WTC11 (cell line): ENCODE measurements around the gene PDCD1. TPM values are rescaled to one million over a fixed set of nuclear protein-coding genes. Genes with fewer than 3 reads are reported as not detected.
A peak's percentile ranks its signal among the peaks of the same experiment; 100 is the strongest.

Experiments
- ATAC-seq: fragments of 200-7000 bp; cut with Tn5 transposase; 2 replicates; pipeline ENCODE4 v1.10.0; 2021; ENCODE audit warnings: mild to moderate bottlenecking, moderate library complexity
- CTCF ChIA-PET: fragments of 300-600 bp; sonication (Branson Sonifier 250); formaldehyde crosslinking; loops from one replicate; lab custom pipeline; 2021; ENCODE audit warnings: antibody characterized with exemption; lab: Charles Lee
- POLR2A ChIA-PET: fragments of 350-600 bp; sonication (Branson Sonifier 250); formaldehyde crosslinking; loops from one replicate; lab custom pipeline; 2021; ENCODE audit warnings: antibody characterized with exemption; lab: Charles Lee
- DNase-seq: peaks from one replicate; pipeline ENCODE4 v3.0.0; 2021; ENCODE audit warnings: low spot score
- H3K27ac Mint-ChIP-seq: 2 replicates; pipeline ENCODE4 v1.8.0; 2021; ENCODE audit warnings: mixed read lengths
- H3K27me3 Mint-ChIP-seq: 2 replicates; pipeline ENCODE4 v1.8.0; 2021; ENCODE audit warnings: low read depth, mild to moderate bottlenecking, moderate library complexity, mixed read lengths
- H3K36me3 Mint-ChIP-seq: 2 replicates; pipeline ENCODE4 v1.8.0; 2021; ENCODE audit warnings: mixed read lengths
- H3K4me1 Mint-ChIP-seq: 2 replicates; pipeline ENCODE4 v1.8.0; 2022; ENCODE audit warnings: mixed read lengths
- H3K4me3 Mint-ChIP-seq: 2 replicates; pipeline ENCODE4 v1.8.0; 2021; ENCODE audit warnings: mild to moderate bottlenecking, moderate library complexity, mixed read lengths
- H3K9me3 Mint-ChIP-seq: 2 replicates; pipeline ENCODE4 v1.8.0; 2021; ENCODE audit warnings: mixed read lengths
- CBFB ChIP-seq: sonication (generic); formaldehyde crosslinking; IDR thresholded peaks from 2 replicates; pipeline ENCODE4 v1.8.1; 2022; ENCODE audit warnings: mild to moderate bottlenecking, low read depth, missing genetic modification reagents
- EMX1 ChIP-seq: fragments of 250-450 bp; sonication (Bioruptor Pico); IDR thresholded peaks from 2 replicates; pipeline ENCODE4 v1.8.0; 2021; ENCODE audit warnings: mild to moderate bottlenecking
- ETV6 ChIP-seq: sonication (generic); formaldehyde crosslinking; IDR thresholded peaks from 2 replicates; pipeline ENCODE4 v1.8.1; 2022; ENCODE audit warnings: mild to moderate bottlenecking, missing genetic modification reagents
- GABPB1 ChIP-seq: sonication (generic); formaldehyde crosslinking; IDR thresholded peaks from 2 replicates; pipeline ENCODE4 v1.8.1; 2023; ENCODE audit warnings: mild to moderate bottlenecking, missing genetic modification reagents
- NFYB ChIP-seq: sonication (generic); formaldehyde crosslinking; conservative IDR thresholded peaks from 2 replicates; pipeline ENCODE4 v1.8.0; 2022; ENCODE audit warnings: low read depth, missing genetic modification reagents
- NR2C2 ChIP-seq: sonication (generic); formaldehyde crosslinking; IDR thresholded peaks from 2 replicates; pipeline ENCODE4 v1.8.0; 2022; ENCODE audit warnings: mild to moderate bottlenecking, missing genetic modification reagents
- TEAD1 ChIP-seq: sonication (generic); formaldehyde crosslinking; IDR thresholded peaks from 2 replicates; pipeline ENCODE4 v1.8.0; 2022; ENCODE audit warnings: mild to moderate bottlenecking, missing genetic modification reagents
- TP53 ChIP-seq: sonication (generic); formaldehyde crosslinking; IDR thresholded peaks from 2 replicates; pipeline ENCODE4 v1.8.1; 2023; ENCODE audit warnings: mild to moderate bottlenecking, missing genetic modification reagents
- ZBTB21 ChIP-seq: sonication (generic); formaldehyde crosslinking; IDR thresholded peaks from 2 replicates; pipeline ENCODE4 v1.8.1; 2023; ENCODE audit warnings: mild to moderate bottlenecking, missing genetic modification reagents, borderline replicate concordance
- ZNF232 ChIP-seq: sonication (generic); formaldehyde crosslinking; IDR thresholded peaks from 2 replicates; pipeline ENCODE4 v1.8.0; 2022; ENCODE audit warnings: mild to moderate bottlenecking, missing genetic modification reagents
- total RNA-seq: library from RNA; stranded (reverse); gene quantifications from 3 replicates; pipeline ENCODE4 v1.2.3, GENCODE V29; 2021
- TF ChIP-seq, protein P1 (sequence below): sonication (generic); formaldehyde crosslinking; IDR thresholded peaks from 2 replicates; pipeline ENCODE4 v1.8.1; 2022; ENCODE audit warnings: low read depth, mild to moderate bottlenecking, moderate library complexity, missing genetic modification reagents, borderline replicate concordance
- TF ChIP-seq, protein P2 (sequence below): fragments of 250-450 bp; sonication (Bioruptor Pico); IDR thresholded peaks from 2 replicates; pipeline ENCODE4 v1.9.0; 2021; ENCODE audit warnings: moderate library complexity, mild to moderate bottlenecking, inconsistent platforms, borderline replicate concordance
- TF ChIP-seq, protein P3 (sequence below): sonication (generic); formaldehyde crosslinking; IDR thresholded peaks from 2 replicates; pipeline ENCODE4 v1.8.0; 2023; ENCODE audit warnings: mild to moderate bottlenecking, missing genetic modification reagents
- TF ChIP-seq, protein P4 (sequence below): sonication (generic); formaldehyde crosslinking; IDR thresholded peaks from 2 replicates; pipeline ENCODE4 v1.8.0; 2022; ENCODE audit warnings: mild to moderate bottlenecking, missing genetic modification reagents
- TF ChIP-seq, protein P5 (sequence below): sonication (generic); formaldehyde crosslinking; IDR thresholded peaks from 2 replicates; pipeline ENCODE4 v1.8.0; 2022; ENCODE audit warnings: mild to moderate bottlenecking, missing genetic modification reagents
- TF ChIP-seq, protein P6 (sequence below): sonication (generic); formaldehyde crosslinking; IDR thresholded peaks from 2 replicates; pipeline ENCODE4 v1.8.1; 2023; ENCODE audit warnings: mild to moderate bottlenecking, missing genetic modification reagents, moderate library complexity
- TF ChIP-seq, protein P7 (sequence below): sonication (generic); formaldehyde crosslinking; IDR thresholded peaks from 2 replicates; pipeline ENCODE4 v1.8.1; 2023; ENCODE audit warnings: mild to moderate bottlenecking, missing genetic modification reagents, moderate library complexity
- TF ChIP-seq, protein P8 (sequence below): sonication (generic); formaldehyde crosslinking; IDR thresholded peaks from 2 replicates; pipeline ENCODE4 v1.8.1; 2022; ENCODE audit warnings: mild to moderate bottlenecking, moderate library complexity, missing genetic modification reagents

The PDCD1 gene
- total RNA-seq, 1 experiment from 2014 or later, result 0.52 TPM

DNA sequence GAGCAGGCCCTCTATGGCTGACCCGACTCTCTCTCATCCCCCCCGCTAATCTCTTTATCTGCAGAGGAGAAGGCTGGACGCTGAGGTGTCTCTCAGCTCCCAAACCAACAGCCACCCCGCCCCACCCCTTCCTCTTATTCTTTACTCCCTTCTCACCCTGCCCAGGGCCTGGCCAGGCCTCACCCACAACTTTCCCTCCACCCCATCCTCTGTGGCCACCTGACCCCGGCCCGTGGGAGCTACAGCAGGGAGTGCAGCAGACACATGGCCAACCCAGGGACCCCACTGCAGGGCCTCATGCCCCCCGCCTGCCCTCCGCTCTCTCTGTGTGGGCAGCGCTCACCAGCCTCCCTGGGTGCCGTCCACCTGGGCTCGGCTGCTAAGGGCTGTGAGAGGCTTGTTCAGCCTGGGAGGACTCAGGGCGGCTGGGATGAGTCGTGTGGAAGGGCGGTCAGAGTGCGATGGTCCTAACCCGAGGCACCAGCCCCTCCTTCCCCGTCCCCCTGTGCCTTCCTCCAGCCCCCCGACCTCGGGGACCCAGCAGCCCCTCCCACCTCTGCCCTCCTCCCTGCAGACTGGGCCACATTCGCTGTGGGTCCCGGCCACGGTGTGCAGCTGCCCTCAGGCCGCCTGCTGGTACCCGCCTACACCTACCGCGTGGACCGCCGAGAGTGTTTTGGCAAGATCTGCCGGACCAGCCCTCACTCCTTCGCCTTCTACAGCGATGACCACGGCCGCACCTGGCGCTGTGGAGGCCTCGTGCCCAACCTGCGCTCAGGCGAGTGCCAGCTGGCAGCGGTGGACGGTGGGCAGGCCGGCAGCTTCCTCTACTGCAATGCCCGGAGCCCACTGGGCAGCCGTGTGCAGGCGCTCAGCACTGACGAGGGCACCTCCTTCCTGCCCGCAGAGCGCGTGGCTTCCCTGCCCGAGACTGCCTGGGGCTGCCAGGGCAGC, 42.9 kb downstream of the PDCD1 start:
- POLR2A ChIA-PET, result no interaction called here
- ATAC-seq (no peak), DNase-seq (no peak)
- Mint-ChIP-seq H3K4me1 (no peaks in the 10 kb centered on the region), H3K9me3 (no peaks in the 10 kb centered on the region), H3K27me3 (no peaks in the 10 kb centered on the region), H3K4me3 (no peak overlapping the region), H3K36me3 (no peaks in the 10 kb centered on the region), H3K27ac (no peak overlapping the region)
- TF ChIP-seq EMX1 (no peak), ZNF232 (CRISPR knock-in tag) (no peak)
- TF ChIP-seq, protein P1, sequence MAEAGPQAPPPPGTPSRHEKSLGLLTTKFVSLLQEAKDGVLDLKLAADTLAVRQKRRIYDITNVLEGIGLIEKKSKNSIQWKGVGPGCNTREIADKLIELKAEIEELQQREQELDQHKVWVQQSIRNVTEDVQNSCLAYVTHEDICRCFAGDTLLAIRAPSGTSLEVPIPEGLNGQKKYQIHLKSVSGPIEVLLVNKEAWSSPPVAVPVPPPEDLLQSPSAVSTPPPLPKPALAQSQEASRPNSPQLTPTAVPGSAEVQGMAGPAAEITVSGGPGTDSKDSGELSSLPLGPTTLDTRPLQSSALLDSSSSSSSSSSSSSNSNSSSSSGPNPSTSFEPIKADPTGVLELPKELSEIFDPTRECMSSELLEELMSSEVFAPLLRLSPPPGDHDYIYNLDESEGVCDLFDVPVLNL (CRISPR knock-in tag), result 0 out of 2 replicates have a peak, but pooled peaks have one; percentile 26
- CTCF ChIA-PET, result no interaction called here

DNA sequence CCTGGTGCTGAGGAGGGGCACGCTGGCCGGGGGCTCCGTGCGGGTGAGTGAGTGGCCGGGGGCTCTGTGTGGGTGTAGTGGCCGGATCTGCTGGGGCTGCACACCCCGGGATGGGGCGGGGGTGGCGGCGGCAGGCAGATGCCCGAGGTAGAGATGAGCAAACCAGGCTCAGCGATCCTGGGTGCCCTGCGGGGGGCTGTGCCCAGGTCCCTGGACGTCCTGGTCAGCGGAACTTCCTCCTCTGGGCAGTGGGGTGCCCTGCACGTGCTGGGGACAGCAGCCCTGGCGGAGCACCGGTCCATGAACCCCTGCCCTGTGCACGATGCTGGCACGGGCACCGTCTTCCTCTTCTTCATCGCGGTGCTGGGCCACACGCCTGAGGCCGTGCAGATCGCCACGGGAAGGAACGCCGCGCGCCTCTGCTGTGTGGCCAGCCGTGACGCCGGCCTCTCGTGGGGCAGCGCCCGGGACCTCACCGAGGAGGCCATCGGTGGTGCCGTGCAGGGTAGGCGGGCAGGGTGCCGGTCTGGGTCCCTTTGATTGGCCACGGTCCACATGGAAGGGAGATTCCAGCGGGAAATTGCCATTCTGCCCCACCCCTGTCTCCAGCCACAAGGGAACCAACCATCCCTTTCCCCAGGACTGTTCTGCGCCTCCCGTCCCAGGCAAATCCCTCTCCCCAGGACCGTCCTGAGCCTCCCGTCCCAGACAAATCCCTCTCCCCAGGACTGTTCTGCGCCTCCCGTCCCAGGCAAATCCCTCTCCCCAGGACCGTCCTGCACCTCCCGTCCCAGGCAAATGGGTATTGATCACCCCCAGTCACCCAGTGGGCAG, 43.8 kb downstream of the PDCD1 start:
- H3K4me3 Mint-ChIP-seq, result no peak overlapping the region
- H3K27ac Mint-ChIP-seq, result no peak overlapping the region
- H3K9me3 Mint-ChIP-seq, result no peaks in the 10 kb centered on the region
- DNase-seq, result no peak
- ChIA-PET CTCF (no interaction called here), POLR2A (no interaction called here)
- H3K36me3 Mint-ChIP-seq, result no peaks in the 10 kb centered on the region
- ATAC-seq, result peak; percentile 22
- no peaks in the 10 kb centered on the region for H3K27me3 Mint-ChIP-seq
- H3K4me1 Mint-ChIP-seq, result no peaks in the 10 kb centered on the region
- TF ChIP-seq TEAD1 (CRISPR knock-in tag), result no peak
- TF ChIP-seq, protein P2, sequence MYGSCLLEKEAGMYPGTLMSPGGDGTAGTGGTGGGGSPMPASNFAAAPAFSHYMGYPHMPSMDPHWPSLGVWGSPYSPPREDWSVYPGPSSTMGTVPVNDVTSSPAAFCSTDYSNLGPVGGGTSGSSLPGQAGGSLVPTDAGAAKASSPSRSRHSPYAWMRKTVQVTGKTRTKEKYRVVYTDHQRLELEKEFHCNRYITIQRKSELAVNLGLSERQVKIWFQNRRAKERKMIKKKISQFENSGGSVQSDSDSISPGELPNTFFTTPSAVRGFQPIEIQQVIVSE (CRISPR knock-in tag), result no peak
- no peak for TF ChIP-seq CBFB (CRISPR knock-in tag)
- TF ChIP-seq, protein P3, sequence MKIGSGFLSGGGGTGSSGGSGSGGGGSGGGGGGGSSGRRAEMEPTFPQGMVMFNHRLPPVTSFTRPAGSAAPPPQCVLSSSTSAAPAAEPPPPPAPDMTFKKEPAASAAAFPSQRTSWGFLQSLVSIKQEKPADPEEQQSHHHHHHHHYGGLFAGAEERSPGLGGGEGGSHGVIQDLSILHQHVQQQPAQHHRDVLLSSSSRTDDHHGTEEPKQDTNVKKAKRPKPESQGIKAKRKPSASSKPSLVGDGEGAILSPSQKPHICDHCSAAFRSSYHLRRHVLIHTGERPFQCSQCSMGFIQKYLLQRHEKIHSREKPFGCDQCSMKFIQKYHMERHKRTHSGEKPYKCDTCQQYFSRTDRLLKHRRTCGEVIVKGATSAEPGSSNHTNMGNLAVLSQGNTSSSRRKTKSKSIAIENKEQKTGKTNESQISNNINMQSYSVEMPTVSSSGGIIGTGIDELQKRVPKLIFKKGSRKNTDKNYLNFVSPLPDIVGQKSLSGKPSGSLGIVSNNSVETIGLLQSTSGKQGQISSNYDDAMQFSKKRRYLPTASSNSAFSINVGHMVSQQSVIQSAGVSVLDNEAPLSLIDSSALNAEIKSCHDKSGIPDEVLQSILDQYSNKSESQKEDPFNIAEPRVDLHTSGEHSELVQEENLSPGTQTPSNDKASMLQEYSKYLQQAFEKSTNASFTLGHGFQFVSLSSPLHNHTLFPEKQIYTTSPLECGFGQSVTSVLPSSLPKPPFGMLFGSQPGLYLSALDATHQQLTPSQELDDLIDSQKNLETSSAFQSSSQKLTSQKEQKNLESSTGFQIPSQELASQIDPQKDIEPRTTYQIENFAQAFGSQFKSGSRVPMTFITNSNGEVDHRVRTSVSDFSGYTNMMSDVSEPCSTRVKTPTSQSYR (CRISPR knock-in tag), result no peak
- TF ChIP-seq, protein P4, sequence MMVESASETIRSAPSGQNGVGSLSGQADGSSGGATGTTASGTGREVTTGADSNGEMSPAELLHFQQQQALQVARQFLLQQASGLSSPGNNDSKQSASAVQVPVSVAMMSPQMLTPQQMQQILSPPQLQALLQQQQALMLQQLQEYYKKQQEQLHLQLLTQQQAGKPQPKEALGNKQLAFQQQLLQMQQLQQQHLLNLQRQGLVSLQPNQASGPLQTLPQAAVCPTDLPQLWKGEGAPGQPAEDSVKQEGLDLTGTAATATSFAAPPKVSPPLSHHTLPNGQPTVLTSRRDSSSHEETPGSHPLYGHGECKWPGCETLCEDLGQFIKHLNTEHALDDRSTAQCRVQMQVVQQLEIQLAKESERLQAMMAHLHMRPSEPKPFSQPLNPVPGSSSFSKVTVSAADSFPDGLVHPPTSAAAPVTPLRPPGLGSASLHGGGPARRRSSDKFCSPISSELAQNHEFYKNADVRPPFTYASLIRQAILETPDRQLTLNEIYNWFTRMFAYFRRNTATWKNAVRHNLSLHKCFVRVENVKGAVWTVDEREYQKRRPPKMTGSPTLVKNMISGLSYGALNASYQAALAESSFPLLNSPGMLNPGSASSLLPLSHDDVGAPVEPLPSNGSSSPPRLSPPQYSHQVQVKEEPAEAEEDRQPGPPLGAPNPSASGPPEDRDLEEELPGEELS (CRISPR knock-in tag), result no peak
- TF ChIP-seq, protein P5, sequence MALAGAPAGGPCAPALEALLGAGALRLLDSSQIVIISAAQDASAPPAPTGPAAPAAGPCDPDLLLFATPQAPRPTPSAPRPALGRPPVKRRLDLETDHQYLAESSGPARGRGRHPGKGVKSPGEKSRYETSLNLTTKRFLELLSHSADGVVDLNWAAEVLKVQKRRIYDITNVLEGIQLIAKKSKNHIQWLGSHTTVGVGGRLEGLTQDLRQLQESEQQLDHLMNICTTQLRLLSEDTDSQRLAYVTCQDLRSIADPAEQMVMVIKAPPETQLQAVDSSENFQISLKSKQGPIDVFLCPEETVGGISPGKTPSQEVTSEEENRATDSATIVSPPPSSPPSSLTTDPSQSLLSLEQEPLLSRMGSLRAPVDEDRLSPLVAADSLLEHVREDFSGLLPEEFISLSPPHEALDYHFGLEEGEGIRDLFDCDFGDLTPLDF (CRISPR knock-in tag), result no peak
- TF ChIP-seq TP53 (CRISPR knock-in tag), result no peak

DNA sequence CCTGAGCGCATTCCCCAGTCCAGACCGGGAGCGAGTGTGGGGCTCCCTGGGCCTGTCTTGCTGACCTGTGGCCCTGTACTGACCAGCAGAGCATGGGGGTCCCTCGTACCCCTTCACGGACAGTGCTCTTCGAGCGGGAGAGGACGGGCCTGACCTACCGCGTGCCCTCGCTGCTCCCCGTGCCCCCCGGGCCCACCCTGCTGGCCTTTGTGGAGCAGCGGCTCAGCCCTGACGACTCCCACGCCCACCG, 44.4 kb downstream of the PDCD1 start:
- H3K4me1 Mint-ChIP-seq, result no peaks in the 10 kb centered on the region; the same call in 1 of the 2 replicates
- H3K36me3 Mint-ChIP-seq, result no peaks in the 10 kb centered on the region
- DNase-seq, result no peak
- H3K9me3 Mint-ChIP-seq, result no peaks in the 10 kb centered on the region
- no peaks in the 10 kb centered on the region for H3K27me3 Mint-ChIP-seq
- no peak overlapping the region for H3K27ac Mint-ChIP-seq
- H3K4me3 Mint-ChIP-seq, result no peak overlapping the region
- ChIA-PET CTCF (no interaction called here), POLR2A (no interaction called here)
- no peak for ATAC-seq
- TF ChIP-seq NFYB (CRISPR knock-in tag), result no peak
- TF ChIP-seq, protein P6, sequence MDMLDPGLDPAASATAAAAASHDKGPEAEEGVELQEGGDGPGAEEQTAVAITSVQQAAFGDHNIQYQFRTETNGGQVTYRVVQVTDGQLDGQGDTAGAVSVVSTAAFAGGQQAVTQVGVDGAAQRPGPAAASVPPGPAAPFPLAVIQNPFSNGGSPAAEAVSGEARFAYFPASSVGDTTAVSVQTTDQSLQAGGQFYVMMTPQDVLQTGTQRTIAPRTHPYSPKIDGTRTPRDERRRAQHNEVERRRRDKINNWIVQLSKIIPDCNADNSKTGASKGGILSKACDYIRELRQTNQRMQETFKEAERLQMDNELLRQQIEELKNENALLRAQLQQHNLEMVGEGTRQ (CRISPR knock-in tag), result no peak
- TF ChIP-seq ETV6 (CRISPR knock-in tag), result no peak
- no peak for TF ChIP-seq ZBTB21 (CRISPR knock-in tag)
- TF ChIP-seq GABPB1 (CRISPR knock-in tag), result no peak
- TF ChIP-seq, protein P7, sequence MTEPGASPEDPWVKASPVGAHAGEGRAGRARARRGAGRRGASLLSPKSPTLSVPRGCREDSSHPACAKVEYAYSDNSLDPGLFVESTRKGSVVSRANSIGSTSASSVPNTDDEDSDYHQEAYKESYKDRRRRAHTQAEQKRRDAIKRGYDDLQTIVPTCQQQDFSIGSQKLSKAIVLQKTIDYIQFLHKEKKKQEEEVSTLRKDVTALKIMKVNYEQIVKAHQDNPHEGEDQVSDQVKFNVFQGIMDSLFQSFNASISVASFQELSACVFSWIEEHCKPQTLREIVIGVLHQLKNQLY (CRISPR knock-in tag), result no peak
- no peak for TF ChIP-seq ZNF232 (CRISPR knock-in tag)
- no peak for TF ChIP-seq TEAD1 (CRISPR knock-in tag)
- TF ChIP-seq, protein P8, sequence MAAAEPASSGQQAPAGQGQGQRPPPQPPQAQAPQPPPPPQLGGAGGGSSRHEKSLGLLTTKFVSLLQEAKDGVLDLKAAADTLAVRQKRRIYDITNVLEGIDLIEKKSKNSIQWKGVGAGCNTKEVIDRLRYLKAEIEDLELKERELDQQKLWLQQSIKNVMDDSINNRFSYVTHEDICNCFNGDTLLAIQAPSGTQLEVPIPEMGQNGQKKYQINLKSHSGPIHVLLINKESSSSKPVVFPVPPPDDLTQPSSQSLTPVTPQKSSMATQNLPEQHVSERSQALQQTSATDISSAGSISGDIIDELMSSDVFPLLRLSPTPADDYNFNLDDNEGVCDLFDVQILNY (CRISPR knock-in tag), result no peak
- TF ChIP-seq NR2C2 (CRISPR knock-in tag), result no peak
